MCF 10A (cell line): ENCODE results near the gene OAS3. TPM values are rescaled to one million over a fixed set of nuclear protein-coding genes. Genes with fewer than 3 reads are reported as not detected.

Experiments
- BruUV-seq: library from RNA; stranded (reverse); fragments of 400-500 nt; replicated peaks from 2 replicates; lab custom pipeline; 2021; lab: Mats Ljungman, UMichigan
- CTCF ChIA-PET: fragments of 300-600 bp; sonication (Branson Sonifier 250); formaldehyde crosslinking; extraction: SDS; loops from one replicate; lab custom pipeline; 2021; ENCODE audit warnings: antibody characterized with exemption, inconsistent platforms; lab: Yijun Ruan, JAX
- POLR2A ChIA-PET: fragments of 300-600, 350-650 bp; sonication (Branson Sonifier 250); formaldehyde crosslinking; extraction: SDS; loops from one replicate; lab custom pipeline; 2020; ENCODE audit warnings: antibody characterized with exemption, inconsistent platforms; lab: Yijun Ruan, JAX
- DNase-seq: peaks from one replicate; pipeline ENCODE4 v3.0.0-alpha.2; 2018; ENCODE audit not compliant: unreplicated experiment
- H3K27ac Mint-ChIP-seq: one replicate; pipeline ENCODE4 v1.8.0; 2022; ENCODE audit warnings: mild to moderate bottlenecking, low read depth, mixed read lengths; ENCODE audit not compliant: unreplicated experiment
- H3K27me3 Mint-ChIP-seq: one replicate; pipeline ENCODE4 v1.8.0; 2022; ENCODE audit warnings: mixed read lengths; ENCODE audit not compliant: insufficient read depth, unreplicated experiment
- H3K36me3 Mint-ChIP-seq: one replicate; pipeline ENCODE4 v1.8.0; 2022; ENCODE audit warnings: mild to moderate bottlenecking, moderate library complexity, mixed read lengths; ENCODE audit not compliant: insufficient read depth, unreplicated experiment
- H3K4me1 Mint-ChIP-seq: one replicate; pipeline ENCODE4 v1.8.0; 2022; ENCODE audit warnings: mixed read lengths; ENCODE audit not compliant: insufficient read depth, unreplicated experiment
- H3K4me3 Mint-ChIP-seq: one replicate; pipeline ENCODE4 v1.8.0; 2022; ENCODE audit warnings: mild to moderate bottlenecking, moderate library complexity, mixed read lengths; ENCODE audit not compliant: unreplicated experiment
- H3K9me3 Mint-ChIP-seq: one replicate; pipeline ENCODE4 v1.8.0; 2022; ENCODE audit warnings: mixed read lengths; ENCODE audit not compliant: unreplicated experiment
- CTCF ChIP-seq: fragments of 200-600 bp; IDR thresholded peaks from one replicate; pipeline ENCODE4 v1.8.0; 2022; ENCODE audit warnings: antibody characterized with exemption, mild to moderate bottlenecking; ENCODE audit not compliant: unreplicated experiment
- intact Hi-C: fragments of 100-400 bp; cut with micrococcal nuclease; formaldehyde crosslinking; loops from 2 replicates; pipeline ENCODE4 v1.14.1; 2022
- total RNA-seq: library from RNA; stranded (reverse); gene quantifications from 2 replicates; pipeline ENCODE4 v1.2.3, GENCODE V29; 2022

The OAS3 gene
- total RNA-seq, 1 experiment from 2014 or later: 6.5 TPM

GRCh38 chr12:112973818-112974231 is 35.6 kb downstream of the OAS3 start:
- intact Hi-C loops: no loop called here
- no peaks in the 10 kb centered on the region for H3K36me3 Mint-ChIP-seq
- no peaks in the 10 kb centered on the region for H3K9me3 Mint-ChIP-seq
- H3K27me3 Mint-ChIP-seq: no peaks in the 10 kb centered on the region
- H3K27ac Mint-ChIP-seq: no peak overlapping the region
- no peak overlapping the region for H3K4me3 Mint-ChIP-seq
- TF ChIP-seq CTCF: no peak
- DNase-seq: no peak
- no peaks in the 10 kb centered on the region for H3K4me1 Mint-ChIP-seq
- BruUV-seq: no TSS peak
- ChIA-PET POLR2A (no interaction called here), CTCF (interaction anchor here (0.9 kb wide), 1 partner anchor 31 kb away, joined by 4 read pairs; no protein-coding TSS in a partner anchor)

GRCh38 chr12:112974904-112975303 is 36.6 kb downstream of the OAS3 start:
- Mint-ChIP-seq H3K27ac (no peak overlapping the region), H3K36me3 (no peaks in the 10 kb centered on the region), H3K4me1 (no peaks in the 10 kb centered on the region), H3K27me3 (no peaks in the 10 kb centered on the region), H3K4me3 (no peak overlapping the region), H3K9me3 (no peaks in the 10 kb centered on the region)
- CTCF ChIA-PET: interaction anchor here (0.5 to 0.8 kb wide), 3 partner anchors 19 to 55 kb away, joined by 3 to 4 read pairs (median 3); no protein-coding TSS in a partner anchor
- BruUV-seq: no TSS peak
- POLR2A ChIA-PET: no interaction called here
- intact Hi-C loops: no loop called here
- DNase-seq: no peak
- TF ChIP-seq CTCF: no peak

- Mint-ChIP-seq H3K27me3 (no peaks in the 10 kb centered on the region), H3K4me3 (no peak overlapping the region), H3K36me3 (no peaks in the 10 kb centered on the region), H3K27ac (no peak overlapping the region), H3K4me1 (no peaks in the 10 kb centered on the region), H3K9me3 (peaks cover 10% of the 10 kb centered on the region)
- ChIA-PET POLR2A (no interaction called here), CTCF (interaction anchor here (0.6 to 1.4 kb wide), 3 partner anchors 16 to 475 kb away, joined by 3 to 7 read pairs (median 3); no protein-coding TSS in a partner anchor)
- DNase-seq: no peak
- intact Hi-C loops: no loop called here
- no TSS peak for BruUV-seq
- TF ChIP-seq CTCF: no peak
Observed at GRCh38 chr12:112977139-112977538, 38.9 kb downstream of the OAS3 start.

- H3K4me3 Mint-ChIP-seq: no peak overlapping the region
- CTCF ChIA-PET: interaction anchor here (0.6 to 2.2 kb wide), 5 partner anchors 14 to 106 kb away, joined by 3 to 9 read pairs (median 7); no protein-coding TSS in a partner anchor
- no peaks in the 10 kb centered on the region for H3K36me3 Mint-ChIP-seq
- no peak for TF ChIP-seq CTCF
- POLR2A ChIA-PET: no interaction called here
- H3K27ac Mint-ChIP-seq: no peak overlapping the region
- H3K4me1 Mint-ChIP-seq: no peaks in the 10 kb centered on the region
- intact Hi-C loops: no loop called here
- no peak for DNase-seq
- H3K27me3 Mint-ChIP-seq: no peaks in the 10 kb centered on the region
- no TSS peak for BruUV-seq
- H3K9me3 Mint-ChIP-seq: peaks cover 15% of the 10 kb centered on the region
Observed at GRCh38 chr12:112977641-112978040, 39.4 kb downstream of the OAS3 start.
